Kidney tubule cell (primary cell): ENCODE measurements around the gene EDC4.
A peak's percentile ranks its signal among the peaks of the same experiment; 100 is the strongest.
"Not testable (repeated sequence)": the region's sequence is repeated elsewhere in the genome, so short reads cannot be mapped to it uniquely, and the experiment has no call there.

ENCODE experiments used
- DNase-seq: peaks from one replicate; pipeline ENCODE4 v3.0.0-alpha.2; 2018; ENCODE audit warnings: low spot score

The EDC4 gene

GRCh38 chr16:67853670-67854069, 19.2 kb upstream of the EDC4 start:
- DNase-seq = no peak

GRCh38 chr16:67855789-67856188, 17.1 kb upstream of the EDC4 start:
- no peak for DNase-seq

DNA sequence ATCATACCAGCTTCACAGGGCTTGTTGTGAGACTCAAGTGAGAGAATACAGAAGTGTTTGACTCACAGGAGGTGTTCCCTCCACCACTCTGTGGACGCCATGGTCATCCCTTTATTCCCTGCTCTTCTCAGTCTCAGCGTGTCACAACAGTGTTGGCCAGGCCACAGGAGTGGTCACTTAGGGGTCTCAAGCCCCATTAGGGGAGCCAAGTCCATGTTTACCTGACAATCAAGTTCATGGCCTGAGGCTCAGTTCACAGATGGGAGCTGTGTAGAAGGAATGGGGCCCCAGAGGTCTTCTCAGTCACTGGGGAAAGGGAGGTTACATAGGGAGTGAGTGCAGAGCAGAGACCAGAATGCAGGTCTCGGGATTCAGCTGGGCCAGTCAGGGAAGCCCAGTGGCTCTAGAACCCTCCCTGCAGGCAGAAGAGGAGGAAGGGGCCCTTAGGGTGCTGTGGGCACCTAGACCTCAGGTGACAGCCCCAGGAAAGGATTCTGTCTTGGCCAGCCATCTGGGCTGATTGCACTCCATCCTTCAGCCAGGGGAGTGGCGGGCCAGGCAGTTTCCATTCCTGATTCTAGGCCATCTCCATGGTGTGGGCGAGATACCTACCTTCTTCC, 15.8 kb upstream of the EDC4 start:
- DNase-seq = no peak

DNA sequence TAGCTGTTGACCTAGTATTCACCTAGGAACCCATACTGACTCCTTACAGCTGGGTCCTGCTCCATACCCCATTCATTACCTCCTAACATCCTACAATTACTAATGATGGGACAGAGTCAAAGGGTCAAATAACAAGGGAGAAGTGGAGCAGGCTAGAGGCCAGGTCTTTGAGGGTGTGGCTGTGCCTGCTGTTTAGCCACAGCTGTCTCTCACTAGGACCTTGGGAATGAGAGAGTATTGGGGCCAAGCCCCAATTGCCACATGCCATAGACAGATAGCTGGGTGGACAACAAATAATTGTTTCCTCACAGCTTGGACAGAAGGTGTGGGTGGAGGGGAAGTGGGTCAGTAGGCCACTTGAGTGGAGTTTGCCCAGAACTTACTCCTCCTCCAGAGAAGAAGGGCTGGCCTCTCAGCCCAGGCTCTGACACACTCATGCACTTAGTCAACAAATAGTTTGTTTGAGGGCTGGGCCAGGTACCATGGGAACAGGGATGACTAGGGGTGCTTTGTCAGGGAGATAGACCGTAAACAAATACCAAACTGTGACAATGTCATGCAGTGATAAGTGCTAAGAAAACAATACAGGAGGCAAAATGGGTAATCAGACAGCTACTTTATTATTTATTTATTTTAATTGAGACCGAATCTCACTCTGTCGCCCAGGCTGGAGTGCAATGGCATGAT, 15.2 kb upstream of the EDC4 start:
- peak; percentile 99 for DNase-seq

DNA sequence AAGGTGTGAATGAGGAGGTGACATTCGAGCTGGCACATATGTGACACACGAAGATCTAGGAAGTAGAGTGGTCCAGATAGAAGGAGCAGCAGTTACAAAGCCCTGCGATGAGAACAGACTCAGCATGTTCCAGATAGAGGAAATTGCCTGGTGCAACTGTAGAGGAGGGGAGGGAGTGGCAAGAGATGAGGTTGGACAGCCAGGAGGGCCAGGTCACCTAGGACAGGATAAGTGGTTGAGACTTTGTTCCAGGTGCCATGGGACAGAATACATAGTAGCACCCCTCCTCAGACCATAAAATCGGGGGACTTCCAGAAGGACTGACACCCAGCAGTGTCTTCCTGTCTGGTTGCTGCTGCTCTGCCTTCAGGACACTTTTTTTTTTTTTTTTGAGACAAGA, 14.4 kb upstream of the EDC4 start:
- DNase-seq = no peak

DNA sequence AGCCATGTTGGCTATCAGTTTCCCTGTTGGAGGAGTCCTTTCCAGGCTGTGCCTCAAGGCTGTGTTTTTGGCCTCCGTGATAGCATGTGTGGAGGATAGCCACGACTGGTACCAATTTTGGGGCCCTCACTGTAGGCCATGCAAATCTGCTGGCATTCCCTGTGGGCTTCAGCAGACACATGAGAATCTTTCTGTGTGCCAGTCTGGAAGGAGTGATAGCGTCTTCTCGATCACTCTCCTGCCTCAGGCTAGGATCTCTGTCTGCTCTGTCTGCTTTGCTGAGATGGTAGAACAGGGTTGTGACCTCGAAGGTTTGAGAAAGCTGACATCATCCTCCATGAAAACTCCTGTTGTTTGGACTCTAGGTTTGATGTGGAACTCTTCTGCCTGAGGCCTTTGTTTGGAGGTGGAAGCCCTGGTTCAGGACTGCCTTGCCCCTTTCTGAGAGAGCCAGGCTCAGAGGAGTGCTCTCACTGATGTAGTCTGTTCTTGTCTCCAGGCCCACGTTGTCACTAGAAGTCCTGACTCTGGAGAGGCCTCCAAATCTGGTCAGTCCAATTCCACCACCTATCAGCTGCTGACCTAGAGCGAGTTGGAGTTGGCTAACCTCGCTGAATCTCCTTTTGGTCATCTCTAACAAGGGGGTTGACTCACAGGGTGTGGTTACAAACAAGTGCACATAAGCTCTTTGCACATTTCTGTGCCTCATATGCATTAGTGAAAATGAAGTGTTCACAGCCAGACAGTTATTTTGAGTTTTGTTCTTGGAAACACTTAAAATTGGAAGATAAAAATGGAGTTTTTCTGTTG, 12.1 kb upstream of the EDC4 start:
- peak; percentile 47 for DNase-seq

GRCh38 chr16:67861877-67862276, 11.0 kb upstream of the EDC4 start:
- DNase-seq = no peak

- peak; percentile 68 for DNase-seq
Measured at GRCh38 chr16:67862623-67863583, 9.9 kb upstream of the EDC4 start.

DNA sequence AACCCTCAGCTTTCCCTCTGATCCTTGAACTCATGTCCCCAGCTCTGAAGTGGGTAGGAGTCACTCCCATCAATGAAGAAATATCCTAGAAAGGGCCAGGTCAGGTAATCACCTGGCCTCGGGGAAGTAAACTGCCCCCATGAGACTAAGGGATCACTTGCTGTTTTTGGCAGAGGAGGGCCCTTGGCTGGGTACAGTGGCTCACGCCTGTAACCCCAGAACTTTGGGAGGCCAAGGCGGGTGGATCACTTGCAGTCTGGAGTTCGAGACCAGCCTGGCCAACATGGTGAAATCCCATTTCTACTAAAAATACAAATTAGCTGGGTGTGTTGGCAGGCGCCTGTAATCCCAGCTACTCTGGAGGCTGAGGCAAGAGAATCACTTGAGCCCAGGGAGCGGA, 8.8 kb upstream of the EDC4 start:
- DNase-seq = not testable (repeated sequence)

GRCh38 chr16:67864594-67864993, 8.3 kb upstream of the EDC4 start:
- no peak for DNase-seq

- peak; percentile 35 for DNase-seq
Measured at GRCh38 chr16:67865318-67865717, 7.5 kb upstream of the EDC4 start.

- no peak for DNase-seq
Measured at GRCh38 chr16:67868290-67868689, 4.6 kb upstream of the EDC4 start.

- DNase-seq = no peak
Measured at GRCh38 chr16:67869653-67870052, 3.2 kb upstream of the EDC4 start.

DNA sequence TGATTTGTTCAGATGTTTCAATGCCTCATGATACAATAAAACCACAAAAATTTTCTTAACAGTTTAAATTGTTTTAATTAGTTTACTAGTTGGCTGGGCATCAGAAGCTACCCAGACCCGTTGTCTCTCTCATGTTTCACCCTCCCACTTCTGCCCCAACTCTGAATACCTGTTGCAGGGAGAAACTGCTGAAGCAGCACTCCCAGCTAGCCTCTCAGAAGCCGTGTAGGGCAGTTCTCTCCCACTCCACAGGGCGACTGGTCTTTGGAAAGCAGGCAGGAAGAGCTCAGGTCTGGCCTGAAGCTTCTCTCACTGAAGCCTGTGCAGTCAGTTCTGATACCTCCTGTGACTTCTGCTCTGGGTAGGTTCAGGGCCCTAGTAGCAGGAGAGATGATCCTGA, 1.6 kb upstream of the EDC4 start:
- no peak for DNase-seq

- no peak for DNase-seq
Measured at GRCh38 chr16:67872131-67872630, 671 bp upstream of the EDC4 start.

DNA sequence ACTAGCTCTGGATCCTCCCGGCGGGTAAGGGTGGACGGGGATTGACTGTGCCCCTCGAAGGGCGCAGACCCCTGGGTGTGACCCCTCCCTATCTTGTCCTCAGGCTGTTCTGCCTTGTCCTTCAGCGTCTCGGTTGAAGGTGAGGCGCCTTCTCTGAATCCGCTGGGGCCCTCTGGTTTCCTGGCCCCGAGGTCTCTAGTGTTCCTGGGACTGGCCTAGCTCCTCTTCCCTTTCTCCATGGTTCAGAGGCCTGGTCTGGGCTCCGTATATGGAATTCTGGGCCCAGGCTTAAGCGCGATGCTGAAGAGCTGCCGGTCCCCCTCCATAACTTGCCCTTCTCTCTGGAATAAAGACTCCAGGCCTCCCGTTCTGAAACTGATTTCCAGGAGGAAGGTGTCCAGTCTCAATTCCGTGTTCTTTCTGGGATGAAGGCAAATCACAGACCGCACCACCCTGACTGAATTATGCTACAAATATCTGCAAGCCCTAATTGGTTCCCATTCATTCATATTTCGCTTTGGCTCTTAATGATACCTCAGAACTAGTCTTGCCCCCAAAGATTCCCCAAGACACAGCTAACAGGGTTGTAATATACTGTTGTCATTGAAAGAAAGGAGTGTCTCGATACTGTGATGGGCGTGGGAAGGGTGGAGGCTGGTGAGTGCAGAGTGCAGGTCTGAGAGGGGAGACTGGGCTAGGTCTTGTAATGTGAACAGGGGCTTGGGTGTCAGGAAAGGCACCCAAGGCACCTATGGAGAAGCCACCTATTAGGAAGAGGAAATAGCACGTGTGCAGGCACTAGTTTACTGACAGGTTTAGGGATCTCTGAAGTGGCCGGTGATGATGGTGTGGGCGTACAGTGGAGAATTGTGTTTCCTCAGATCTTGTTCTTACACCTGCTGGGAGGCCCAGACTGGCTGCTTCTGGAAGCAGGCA, 851 bp downstream of the EDC4 start:
- DNase-seq = peak; percentile 22

DNA sequence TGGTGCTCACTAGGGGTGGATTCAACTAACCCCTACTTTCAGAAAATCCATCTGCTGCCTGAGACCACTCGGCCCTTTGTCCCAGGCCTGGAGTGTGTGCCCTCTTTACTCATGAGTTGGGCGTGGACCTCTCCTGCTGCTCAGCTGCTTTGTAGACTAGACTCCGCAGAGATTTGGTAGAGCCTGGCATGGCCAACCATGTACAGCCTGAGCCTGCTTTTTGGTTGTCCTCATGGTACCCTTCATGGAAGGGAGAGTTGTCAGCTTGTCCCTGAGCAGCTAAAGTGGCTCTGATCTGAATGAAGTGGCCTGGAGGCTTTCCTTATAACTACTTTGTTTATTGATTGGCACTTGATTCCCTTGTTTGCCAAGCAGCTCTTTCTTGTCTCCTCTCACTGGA, 1.5 kb downstream of the EDC4 start:
- no peak for DNase-seq

- DNase-seq = no peak
Measured at GRCh38 chr16:67877064-67877463, 4.2 kb downstream of the EDC4 start.

- DNase-seq = no peak
Measured at GRCh38 chr16:67878232-67878631, 5.4 kb downstream of the EDC4 start.

DNA sequence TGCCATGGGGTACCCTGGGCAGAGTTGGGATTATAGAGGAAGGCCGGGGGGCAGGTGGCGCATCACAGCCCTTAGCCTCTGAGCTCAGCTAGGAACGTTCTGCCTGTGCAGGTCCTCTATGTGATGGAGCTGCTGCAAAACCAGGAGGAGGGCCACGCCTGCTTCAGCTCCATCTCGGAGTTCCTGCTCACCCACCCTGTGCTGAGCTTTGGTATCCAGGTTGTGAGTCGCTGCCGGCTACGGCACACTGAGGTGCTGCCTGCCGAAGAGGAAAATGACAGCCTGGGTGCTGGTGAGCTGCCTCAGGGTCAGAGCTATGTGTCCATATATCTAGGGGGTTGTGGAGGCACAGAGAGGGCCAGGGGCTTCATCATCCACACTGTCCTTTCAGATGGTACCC, 6.0 kb downstream of the EDC4 start:
- DNase-seq = no peak

DNA sequence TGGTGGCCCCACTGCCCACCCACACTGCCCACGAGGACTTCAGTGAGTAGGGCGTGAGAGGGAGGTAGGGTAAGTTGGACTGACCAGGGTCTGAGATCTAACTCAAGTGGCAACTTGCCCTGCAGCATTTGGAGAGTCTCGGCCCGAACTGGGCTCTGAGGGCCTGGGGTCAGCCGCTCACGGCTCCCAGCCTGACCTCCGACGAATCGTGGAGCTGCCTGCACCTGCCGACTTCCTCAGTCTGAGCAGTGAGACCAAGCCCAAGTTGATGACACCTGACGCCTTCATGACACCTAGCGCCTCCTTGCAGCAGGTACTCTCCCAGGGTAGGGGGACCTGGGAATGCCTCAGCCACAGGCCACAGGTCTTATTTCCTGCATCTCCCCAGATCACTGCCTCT, 6.6 kb downstream of the EDC4 start:
- DNase-seq = no peak
